GM12878 (cell line): ENCODE data around the gene GOSR1. TPM values are rescaled to one million over a fixed set of nuclear protein-coding genes. Genes with fewer than 3 reads are reported as not detected.

Source experiments
- BACH1 ChIP-seq: fragments of 450-650 bp; IDR thresholded peaks from 2 replicates; pipeline ENCODE4 v1.6.1; 2017; ENCODE audit warnings: mild to moderate bottlenecking, borderline replicate concordance
- CEBPZ ChIP-seq: fragments of 150-350 bp; IDR thresholded peaks from 2 replicates; pipeline ENCODE4 v1.6.1; 2016; ENCODE audit warnings: low read depth, low read length
- CHD1 ChIP-seq: IDR thresholded peaks from 2 replicates; pipeline ENCODE4 v1.6.1; 2012; ENCODE audit warnings: low read depth, low read length, improper control_type of control experiment
- E2F8 ChIP-seq: fragments of 450-650 bp; IDR thresholded peaks from 2 replicates; pipeline ENCODE4 v1.6.1; 2018; ENCODE audit warnings: mild to moderate bottlenecking, low read depth, moderate library complexity; ENCODE audit not compliant: partially characterized antibody
- HCFC1 ChIP-seq: fragments of 150-350 bp; IDR thresholded peaks from 2 replicates; pipeline ENCODE4 v1.6.1; 2014; ENCODE audit warnings: low read length
- IRF3 ChIP-seq: fragments of 450-650 bp; IDR thresholded peaks from 2 replicates; pipeline ENCODE4 v1.6.1; 2014; ENCODE audit warnings: mild to moderate bottlenecking
- MAX ChIP-seq: IDR thresholded peaks from 2 replicates; pipeline ENCODE4 v1.6.1; 2012; ENCODE audit warnings: low read depth, low read length, improper control_type of control experiment
- NR2C2 ChIP-seq: IDR thresholded peaks from 2 replicates; pipeline ENCODE4 v1.6.1; 2011; ENCODE audit warnings: borderline replicate concordance, low read depth; ENCODE audit not compliant: control insufficient read depth, insufficient read length
- POU2F2 ChIP-seq: IDR thresholded peaks from 3 replicates; pipeline ENCODE4 v1.6.1; 2011; ENCODE audit warnings: low read depth, mild to moderate bottlenecking, low read length, borderline replicate concordance
- RB1 ChIP-seq: fragments of 450-650 bp; formaldehyde crosslinking; IDR thresholded peaks from 2 replicates; pipeline ENCODE4 v1.6.1; 2017; ENCODE audit warnings: mild to moderate bottlenecking, borderline replicate concordance
- SP1 ChIP-seq: IDR thresholded peaks from one replicate; pipeline ENCODE4 v1.6.1; 2011; ENCODE audit warnings: low read depth, low read length
- SPI1 ChIP-seq: IDR thresholded peaks from 2 replicates; pipeline ENCODE4 v1.6.1; 2011; ENCODE audit warnings: low read depth, mild to moderate bottlenecking, low read length, moderate library complexity, borderline replicate concordance; ENCODE audit not compliant: insufficient read depth
- SREBF1 ChIP-seq: IDR thresholded peaks from 2 replicates; pipeline ENCODE4 v1.6.1; 2012; ENCODE audit warnings: mild to moderate bottlenecking, low read length
- SREBF2 ChIP-seq: IDR thresholded peaks from 2 replicates; pipeline ENCODE4 v1.6.1; 2012; ENCODE audit warnings: mild to moderate bottlenecking, low read length
- SRF ChIP-seq, 2 experiments: IDR thresholded peaks; 2 replicates each; pipeline ENCODE4 v1.6.1; 2011; ENCODE audit warnings: low read depth in 2 of 2, low read length in 2 of 2, mild to moderate bottlenecking in 1 of 2, moderate library complexity in 1 of 2
- STAT3 ChIP-seq: IDR thresholded peaks from 2 replicates; pipeline ENCODE4 v1.6.1; 2011; ENCODE audit warnings: low read depth, low read length, improper control_type of control experiment
- SUPT20H ChIP-seq: IDR thresholded peaks from 2 replicates; pipeline ENCODE4 v1.6.1; 2011; ENCODE audit warnings: low read depth, mild to moderate bottlenecking, low read length, moderate library complexity, borderline replicate concordance; ENCODE audit not compliant: control insufficient read depth
- TAF1 ChIP-seq: IDR thresholded peaks from 2 replicates; pipeline ENCODE4 v1.6.1; 2011; ENCODE audit warnings: mild to moderate bottlenecking, low read depth, low read length, borderline replicate concordance
- USF1 ChIP-seq: IDR thresholded peaks from 2 replicates; pipeline ENCODE4 v1.6.1; 2011; ENCODE audit warnings: borderline replicate concordance, low read depth, mild to moderate bottlenecking, moderate library complexity, mixed read lengths, low read length; ENCODE audit not compliant: insufficient read depth; ENCODE audit errors: extremely low read length
- polyA plus RNA-seq, 11 experiments: library from polyadenylated mRNA; depleted of rRNA in 4 of 11; unstranded in 6 of 11; stranded (reverse) in 5 of 11; fragments of >200 nt; fragmentation: Nextera tagmentation in 4 of 11; fragmentation: Illumina TruSeq in 1 of 11; extraction: Ambion mirVana in 4 of 11; extraction: Trizol in 1 of 11; gene quantifications; 1 replicate in 1 of 11; 2 replicates in 10 of 11; pipeline versions ENCODE4 v1.2.1 to v1.2.3, GENCODE V29; 2011 to 2016; ENCODE audit warnings: inconsistent platforms in 2 of 11, missing spikeins in 2 of 11, low read depth in 1 of 11
- total RNA-seq, 4 experiments: library from RNA; depleted of rRNA in 3 of 4; stranded (reverse); fragments of >200 nt in 3 of 4; fragmentation: Illumina TruSeq in 1 of 4; extraction: Trizol in 1 of 4; gene quantifications; 2 replicates each; pipeline versions ENCODE4 v1.2.1 to v1.2.3, GENCODE V29; 2013 to 2021
- TF ChIP-seq, protein P1 (sequence below): fragments of 150-350 bp; IDR thresholded peaks from 2 replicates; pipeline ENCODE4 v1.6.1; 2014; ENCODE audit warnings: mild to moderate bottlenecking, low read depth, low read length

GOSR1 gene
- total and polyA plus RNA-seq, 10 of the 15 experiments (the other 5 are each of a cell fraction or from before 2014, with no cell fraction given), result 21.4 to 99.3 (median 42.9) TPM

DNA sequence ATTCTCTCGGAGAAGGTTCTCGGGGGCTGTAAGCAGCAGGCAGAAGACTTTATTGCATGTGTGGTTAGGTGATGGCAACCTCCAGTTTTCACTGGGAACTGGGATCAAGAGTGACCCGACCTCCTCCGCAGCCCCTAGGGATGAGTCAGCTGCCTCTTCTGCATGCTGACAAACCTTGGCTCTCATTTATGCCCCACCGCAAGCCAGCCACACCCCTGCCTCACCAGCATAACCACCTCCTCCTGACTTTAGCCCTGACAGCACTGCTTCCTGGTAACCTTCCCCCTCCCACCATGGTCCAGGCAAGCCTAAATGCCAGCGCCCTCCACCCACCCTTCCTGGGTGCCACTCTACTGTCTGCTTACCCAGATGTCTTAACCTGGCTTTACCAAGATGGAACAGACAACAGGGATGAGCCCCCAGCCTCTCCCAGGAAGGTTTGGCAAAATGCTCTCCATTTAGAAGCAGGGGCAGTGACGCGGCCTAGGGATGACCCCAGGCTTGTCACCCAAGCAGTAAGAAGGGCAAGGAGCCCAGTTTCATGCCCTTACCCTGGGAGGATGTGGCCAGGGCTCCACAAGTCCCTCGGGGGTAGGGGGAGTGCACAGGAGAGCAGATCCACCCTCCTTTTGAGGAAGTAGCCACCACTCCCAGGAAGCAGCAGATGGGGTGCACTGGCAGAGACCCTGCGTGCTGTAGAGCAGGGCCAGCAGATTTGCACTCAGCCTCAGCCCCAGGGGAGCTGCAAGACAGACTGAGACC is 73.5 kb downstream of the GOSR1 start (continued):
- TF ChIP-seq IRF3, result no peak
- no peak for TF ChIP-seq SRF (IDR thresholded peaks at IDR 0.05; ENCODE audit: low read depth in 2 of 2, low read length in 2 of 2)
- no peak for TF ChIP-seq STAT3
- TF ChIP-seq CHD1, result no peak
- TF ChIP-seq MAX, result no peak
- TF ChIP-seq E2F8, result no peak
- no peak for TF ChIP-seq TAF1
- no peak for TF ChIP-seq POU2F2
- TF ChIP-seq BACH1, result 0 out of 2 replicates have a peak, but pooled peaks have one; percentile 18
- TF ChIP-seq SREBF2, result no peak
- TF ChIP-seq RB1, result no peak
- no peak for TF ChIP-seq HCFC1
- TF ChIP-seq SP1, result no peak
- no peak for TF ChIP-seq CEBPZ
- TF ChIP-seq USF1, result no peak
- peak; percentile 42; the same call in 1 of the 2 replicates for TF ChIP-seq SPI1
- no peak for TF ChIP-seq NR2C2
- no peak for TF ChIP-seq SUPT20H
- TF ChIP-seq, protein P1, sequence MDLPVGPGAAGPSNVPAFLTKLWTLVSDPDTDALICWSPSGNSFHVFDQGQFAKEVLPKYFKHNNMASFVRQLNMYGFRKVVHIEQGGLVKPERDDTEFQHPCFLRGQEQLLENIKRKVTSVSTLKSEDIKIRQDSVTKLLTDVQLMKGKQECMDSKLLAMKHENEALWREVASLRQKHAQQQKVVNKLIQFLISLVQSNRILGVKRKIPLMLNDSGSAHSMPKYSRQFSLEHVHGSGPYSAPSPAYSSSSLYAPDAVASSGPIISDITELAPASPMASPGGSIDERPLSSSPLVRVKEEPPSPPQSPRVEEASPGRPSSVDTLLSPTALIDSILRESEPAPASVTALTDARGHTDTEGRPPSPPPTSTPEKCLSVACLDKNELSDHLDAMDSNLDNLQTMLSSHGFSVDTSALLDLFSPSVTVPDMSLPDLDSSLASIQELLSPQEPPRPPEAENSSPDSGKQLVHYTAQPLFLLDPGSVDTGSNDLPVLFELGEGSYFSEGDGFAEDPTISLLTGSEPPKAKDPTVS, result no peak
- no peak for TF ChIP-seq SREBF1
